Measurements from ENCODE around the gene TBC1D5.
"Not testable (repeated sequence)": the region's sequence is repeated elsewhere in the genome, so short reads cannot be mapped to it uniquely, and the experiment has no call there.

Gene TBC1D5

DNA sequence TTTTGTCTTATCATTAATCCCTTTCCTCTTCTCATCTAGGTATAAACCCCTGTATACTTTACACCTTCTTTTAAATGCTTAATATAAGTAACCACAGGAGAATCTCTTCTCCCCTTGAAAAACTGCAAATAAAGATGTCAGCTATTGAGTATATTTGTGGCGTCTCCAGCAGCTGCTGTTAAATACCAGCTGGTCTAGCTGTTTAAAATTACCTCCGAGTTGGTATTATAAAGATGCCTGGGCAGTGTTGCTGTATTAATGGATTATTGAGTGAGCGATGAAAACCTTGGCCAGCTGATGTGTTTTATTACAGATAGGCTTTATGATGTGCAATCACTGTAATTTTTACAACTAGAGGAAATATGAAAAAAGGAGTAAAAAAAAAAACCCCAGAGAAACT, 388.1 kb downstream of the TBC1D5 start:
- H3K27ac ChIP-seq = no peak overlapping the region

GRCh38 chr3:17352620-17353019, 389.8 kb downstream of the TBC1D5 start:
- no peaks in the 10 kb centered on the region for H3K27me3 ChIP-seq
- TF ChIP-seq Cebpa-rat (IDR thresholded peaks at IDR 0.05) = no peak

More for the DNA sequence above, 388.1 kb downstream of the TBC1D5 start:
- Histone ChIP-seq H4K20me1 (no peaks in the 10 kb centered on the region), H3K4me1 (no peaks in the 10 kb centered on the region), H3K27me3 (no peaks in the 10 kb centered on the region), H3K9ac (no peak overlapping the region), H3K4me3 (no peak overlapping the region), H3K36me3 (peaks cover 0 to 9% (median 0%) of the 10 kb centered on the region in 11 experiments; a peak in 3 of 22 replicates), H3K9me3 (replicated peaks in 1 of 11) (no peaks in the 10 kb centered on the region), H3K4me2 (no peak overlapping the region)
- no peak for TF ChIP-seq Cebpa-rat (IDR thresholded peaks at IDR 0.05)

GRCh38 chr3:17351193-17351592, 391.2 kb downstream of the TBC1D5 start:
- not testable (repeated sequence) for H3K4me2 ChIP-seq; H3K27ac ChIP-seq; H4K20me1 ChIP-seq; H3K4me3 ChIP-seq; H3K36me3 ChIP-seq; H3K9me3 ChIP-seq (replicated peaks in 1 of 11); H3K9ac ChIP-seq; H3K4me1 ChIP-seq; H3K27me3 ChIP-seq

More at GRCh38 chr3:17352620-17353019, 389.8 kb downstream of the TBC1D5 start:
- Histone ChIP-seq H3K4me3 (no peak overlapping the region), H3K4me1 (no peaks in the 10 kb centered on the region), H3K9me3 (replicated peaks in 1 of 11) (no peaks in the 10 kb centered on the region), H3K27ac (no peak overlapping the region), H3K36me3 (peaks cover 0 to 9% (median 0%) of the 10 kb centered on the region in 11 experiments; a peak in 3 of 22 replicates), H3K9ac (no peak overlapping the region), H4K20me1 (no peaks in the 10 kb centered on the region), H3K4me2 (no peak overlapping the region)

DNA sequence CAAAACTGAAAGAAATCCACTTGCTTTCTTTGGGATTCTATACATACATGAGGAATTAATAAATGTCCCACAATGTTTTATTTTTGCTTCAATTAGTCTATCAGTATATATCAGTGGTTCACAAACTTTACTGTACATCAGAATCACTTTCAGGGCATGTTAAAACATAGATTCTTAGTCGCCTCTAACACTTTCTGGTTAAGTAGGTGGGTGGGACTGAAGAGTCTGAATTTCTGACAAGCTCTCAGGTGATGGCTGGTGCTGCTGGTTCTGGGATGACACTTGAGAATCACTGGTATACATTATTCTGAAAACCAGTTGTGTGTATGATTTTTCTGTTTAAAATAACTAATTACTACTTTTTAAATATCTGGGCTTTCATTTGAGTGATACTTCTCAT, 393.3 kb downstream of the TBC1D5 start:
- H3K4me2 ChIP-seq = no peak overlapping the region

GRCh38 chr3:17342119-17342518, 400.3 kb downstream of the TBC1D5 start:
- Histone ChIP-seq H3K27ac (no peak overlapping the region), H3K27me3 (no peaks in the 10 kb centered on the region), H3K36me3 (peaks cover 0 to 7% (median 2%) of the 10 kb centered on the region in 11 experiments; a peak in 7 of 22 replicates), H3K4me2 (no peak overlapping the region), H4K20me1 (no peaks in the 10 kb centered on the region), H3K9ac (no peak overlapping the region), H3K9me3 (replicated peaks in 1 of 11) (no peaks in the 10 kb centered on the region), H3K4me3 (no peak overlapping the region), H3K4me1 (no peaks in the 10 kb centered on the region)
- no peak for TF ChIP-seq Cebpa-rat (IDR thresholded peaks at IDR 0.05)

More for the DNA sequence above, 393.3 kb downstream of the TBC1D5 start:
- no peaks in the 10 kb centered on the region for H3K27me3 ChIP-seq
- no peaks in the 10 kb centered on the region for H4K20me1 ChIP-seq
- no peaks in the 10 kb centered on the region for H3K4me1 ChIP-seq
- no peak for TF ChIP-seq Cebpa-rat (IDR thresholded peaks at IDR 0.05)
- H3K9ac ChIP-seq = no peak overlapping the region
- H3K27ac ChIP-seq = no peak overlapping the region
- H3K9me3 ChIP-seq (replicated peaks in 1 of 11) = no peaks in the 10 kb centered on the region
- no peak overlapping the region for H3K4me3 ChIP-seq
- H3K36me3 ChIP-seq = 0 out of 22 replicates have a peak, but pooled peaks cover 0 to 7% (median 0%) of the 10 kb centered on the region in 11 experiments

- H4K20me1 ChIP-seq = no peaks in the 10 kb centered on the region
- no peak overlapping the region for H3K4me2 ChIP-seq
- H3K9ac ChIP-seq = no peak overlapping the region
- H3K36me3 ChIP-seq = peaks cover 0 to 11% (median 3%) of the 10 kb centered on the region in 11 experiments; a peak in 7 of 22 replicates
- H3K27ac ChIP-seq = no peak overlapping the region
- H3K9me3 ChIP-seq (replicated peaks in 1 of 11) = no peaks in the 10 kb centered on the region
- no peaks in the 10 kb centered on the region for H3K4me1 ChIP-seq
- H3K4me3 ChIP-seq = no peak overlapping the region
- no peak for TF ChIP-seq Cebpa-rat (IDR thresholded peaks at IDR 0.05)
- H3K27me3 ChIP-seq = no peaks in the 10 kb centered on the region
These were observed 401.7 kb downstream of the TBC1D5 start for GRCh38 chr3:17340693-17341092.

GRCh38 chr3:17340261-17340660, 402.2 kb downstream of the TBC1D5 start:
- Histone ChIP-seq H3K9ac (no peak overlapping the region), H3K4me3 (no peak overlapping the region), H4K20me1 (no peaks in the 10 kb centered on the region), H3K27ac (no peak overlapping the region), H3K36me3 (peaks cover 0 to 11% (median 3%) of the 10 kb centered on the region in 11 experiments; a peak in 7 of 22 replicates), H3K4me1 (no peaks in the 10 kb centered on the region), H3K4me2 (no peak overlapping the region), H3K27me3 (no peaks in the 10 kb centered on the region), H3K9me3 (replicated peaks in 1 of 11) (no peaks in the 10 kb centered on the region)
- no peak for TF ChIP-seq Cebpa-rat (IDR thresholded peaks at IDR 0.05)

DNA sequence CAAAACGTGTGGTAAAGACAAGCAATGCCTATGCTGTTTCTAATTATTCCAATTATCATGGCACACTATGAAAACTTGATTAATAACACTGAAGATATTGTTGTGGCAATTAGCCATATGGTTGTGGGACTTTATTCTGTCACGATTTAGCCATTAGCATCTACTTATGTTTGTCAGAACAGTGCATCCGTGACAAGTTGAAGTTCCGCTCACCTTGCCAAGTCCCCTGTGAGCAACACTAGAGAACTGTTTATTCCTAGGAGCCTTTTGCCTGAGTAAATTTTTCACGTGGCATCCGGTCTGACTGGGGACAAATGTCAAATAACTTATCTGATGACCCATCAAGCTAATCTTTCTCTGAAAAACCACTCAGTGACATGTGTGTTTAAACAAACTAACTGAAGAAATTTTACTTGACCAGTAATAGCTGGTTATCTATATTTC, 403.3 kb downstream of the TBC1D5 start:
- H4K20me1 ChIP-seq = no peaks in the 10 kb centered on the region
- peaks cover 0 to 11% (median 3%) of the 10 kb centered on the region in 11 experiments; a peak in 7 of 22 replicates for H3K36me3 ChIP-seq
- no peaks in the 10 kb centered on the region for H3K9me3 ChIP-seq (replicated peaks in 1 of 11)
- H3K27ac ChIP-seq = no peak overlapping the region
- H3K4me2 ChIP-seq = no peak overlapping the region
- no peaks in the 10 kb centered on the region for H3K27me3 ChIP-seq
- no peak overlapping the region for H3K4me3 ChIP-seq
- no peak overlapping the region for H3K9ac ChIP-seq
- H3K4me1 ChIP-seq = no peaks in the 10 kb centered on the region
- TF ChIP-seq Cebpa-rat (IDR thresholded peaks at IDR 0.05) = no peak

- Histone ChIP-seq H3K4me1 (no peaks in the 10 kb centered on the region), H4K20me1 (no peaks in the 10 kb centered on the region), H3K27ac (no peak overlapping the region), H3K4me2 (no peak overlapping the region), H3K4me3 (no peak overlapping the region), H3K9ac (no peak overlapping the region), H3K9me3 (replicated peaks in 1 of 11) (no peaks in the 10 kb centered on the region), H3K36me3 (peaks cover 0 to 14% (median 3%) of the 10 kb centered on the region in 11 experiments; a peak in 8 of 22 replicates), H3K27me3 (no peaks in the 10 kb centered on the region)
- TF ChIP-seq Cebpa-rat (IDR thresholded peaks at IDR 0.05) = no peak
These were observed 406.1 kb downstream of the TBC1D5 start for GRCh38 chr3:17336291-17336690.

DNA sequence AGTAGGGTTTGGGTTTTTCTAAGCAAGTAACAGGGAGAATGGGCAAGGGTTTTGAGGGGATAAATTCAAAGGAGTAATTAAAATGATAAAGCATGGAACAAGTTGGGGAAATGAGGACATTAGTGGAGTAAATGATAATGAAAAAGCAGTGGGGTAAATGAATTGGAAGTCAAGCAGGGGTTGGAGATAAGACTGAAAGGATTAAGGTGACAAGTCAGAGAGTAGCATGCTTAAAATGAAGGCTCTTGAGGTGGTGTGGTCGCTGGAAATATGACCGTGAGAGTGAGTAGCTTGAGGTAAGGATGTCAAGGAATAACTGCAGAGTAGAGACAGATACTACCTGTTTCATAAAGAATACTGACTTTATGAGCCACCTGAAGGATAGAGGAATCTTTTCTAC, 408.5 kb downstream of the TBC1D5 start:
- H3K4me2 ChIP-seq = no peak overlapping the region
- H3K36me3 ChIP-seq = peaks cover 0 to 14% (median 2%) of the 10 kb centered on the region in 11 experiments; a peak in 10 of 22 replicates
- no peak overlapping the region for H3K4me3 ChIP-seq
- no peaks in the 10 kb centered on the region for H3K4me1 ChIP-seq
- no peak overlapping the region for H3K9ac ChIP-seq
- TF ChIP-seq Cebpa-rat (IDR thresholded peaks at IDR 0.05) = no peak
- no peaks in the 10 kb centered on the region for H3K27me3 ChIP-seq
- peaks cover 0 to 9% (median 0%) of the 10 kb centered on the region in 11 experiments; a peak in 1 of 22 replicates for H3K9me3 ChIP-seq (replicated peaks in 1 of 11)
- no peaks in the 10 kb centered on the region for H4K20me1 ChIP-seq
- H3K27ac ChIP-seq = no peak overlapping the region

Data from BLaER1 treated with 17β-estradiol and CSF1 and Interleukin-3, amounts not matched to agents 10 nM and 100 nM (cell line).